Karpas-422 (cell line): Measurements from ENCODE around the gene LPP. TPM values are rescaled to one million over a fixed set of nuclear protein-coding genes. Genes with fewer than 3 reads are reported as not detected.
"Not testable (repeated sequence)": the region's sequence is repeated elsewhere in the genome, so short reads cannot be mapped to it uniquely, and the experiment has no call there.

Experiments
- DNase-seq: peaks from one replicate; pipeline ENCODE4 v3.0.0-alpha.2; 2015
- H2AFZ ChIP-seq: fragments of 200-600 bp; sonication (generic); 2 replicates; pipeline ENCODE4 v1.6.1; 2014; ENCODE audit warnings: antibody characterized with exemption, low read length, mixed read lengths
- H3K27ac ChIP-seq: fragments of 200-600 bp; sonication (generic); 2 replicates; pipeline ENCODE4 v1.5.1; 2014; ENCODE audit warnings: mild to moderate bottlenecking, low read length, moderate library complexity
- H3K27me3 ChIP-seq: fragments of 200-600 bp; sonication (generic); 2 replicates; pipeline ENCODE4 v1.6.1; 2014; ENCODE audit warnings: low read length, mixed read lengths
- H3K36me3 ChIP-seq: fragments of 200-600 bp; sonication (generic); 2 replicates; pipeline ENCODE4 v1.6.1; 2014; ENCODE audit warnings: low read length, mixed read lengths; ENCODE audit not compliant: insufficient read depth
- H3K4me1 ChIP-seq: fragments of 200-600 bp; sonication (generic); 2 replicates; pipeline ENCODE4 v1.6.1; 2014; ENCODE audit warnings: mild to moderate bottlenecking, low read length, mixed read lengths
- H3K4me2 ChIP-seq: fragments of 200-600 bp; sonication (generic); 2 replicates; pipeline ENCODE4 v1.6.1; 2014; ENCODE audit warnings: low read length, low read depth, mild to moderate bottlenecking; ENCODE audit not compliant: poor library complexity, severe bottlenecking
- H3K4me3 ChIP-seq: fragments of 200-600 bp; sonication (generic); 2 replicates; pipeline ENCODE4 v1.5.1; 2014; ENCODE audit warnings: mild to moderate bottlenecking, antibody characterized with exemption, low read length, mixed read lengths
- H3K79me2 ChIP-seq: fragments of 200-600 bp; sonication (generic); 2 replicates; pipeline ENCODE4 v1.6.1; 2014; ENCODE audit warnings: mild to moderate bottlenecking, low read length, mixed read lengths
- H3K9ac ChIP-seq: fragments of 200-600 bp; sonication (generic); 2 replicates; pipeline ENCODE4 v1.6.0; 2014; ENCODE audit warnings: low read length
- H3K9me2 ChIP-seq: fragments of 200-600 bp; sonication (generic), shearing (Covaris generic); replicated peaks from 2 replicates; pipeline ENCODE4 v1.6.0; 2014; ENCODE audit warnings: mild to moderate bottlenecking, low read length, moderate library complexity; ENCODE audit not compliant: insufficient read depth
- H3K9me3 ChIP-seq: fragments of 300-700, 200-600 bp; sonication (generic); 2 replicates; pipeline ENCODE4 v1.6.1; 2014; ENCODE audit warnings: low read length, mixed read lengths
- H4K20me1 ChIP-seq: fragments of 200-600 bp; sonication (generic); 2 replicates; pipeline ENCODE4 v1.6.1; 2014; ENCODE audit warnings: mild to moderate bottlenecking, antibody characterized with exemption, low read length, low read depth; ENCODE audit not compliant: insufficient read depth
- total RNA-seq: library from RNA; depleted of rRNA; stranded (reverse); fragments of >200 nt; shearing (Covaris generic); gene quantifications from 2 replicates; pipeline ENCODE4 v1.2.3, GENCODE V29; 2014; ENCODE audit warnings: low replicate concordance

The LPP gene
- total RNA-seq, 1 experiment from 2014 or later = 88.5 TPM

GRCh38 chr3:188421836-188422540 is 268.0 kb downstream of the LPP start:
- Histone ChIP-seq H3K4me3 (peak overlapping the region; percentile 10; the same call in 1 of the 2 replicates), H3K4me1 (peaks cover 41% of the 10 kb centered on the region), H3K9me2 (no peaks in the 10 kb centered on the region), H3K36me3 (no peaks in the 10 kb centered on the region), H3K9ac (peak overlapping the region; percentile 13), H2AFZ (no peak overlapping the region), H3K27ac (peak overlapping the region; percentile 49), H4K20me1 (no peaks in the 10 kb centered on the region), H3K9me3 (no peaks in the 10 kb centered on the region), H3K79me2 (no peaks in the 10 kb centered on the region), H3K27me3 (no peaks in the 10 kb centered on the region), H3K4me2 (peak overlapping the region; percentile 46)
- peak; percentile 88 for DNase-seq

GRCh38 chr3:188427981-188428380 is 274.0 kb downstream of the LPP start:
- not testable (repeated sequence) for H3K4me3 ChIP-seq, H3K4me1 ChIP-seq, H3K9ac ChIP-seq, H3K9me3 ChIP-seq, H3K79me2 ChIP-seq, H3K4me2 ChIP-seq, H4K20me1 ChIP-seq, DNase-seq, H3K9me2 ChIP-seq, H3K36me3 ChIP-seq, H3K27me3 ChIP-seq, H2AFZ ChIP-seq, H3K27ac ChIP-seq

GRCh38 chr3:188431040-188431439 is 277.1 kb downstream of the LPP start:
- no peaks in the 10 kb centered on the region for H3K9me3 ChIP-seq
- H3K9me2 ChIP-seq = no peaks in the 10 kb centered on the region
- H3K27me3 ChIP-seq = no peaks in the 10 kb centered on the region
- H3K4me1 ChIP-seq = peaks cover 5% of the 10 kb centered on the region; the same call in 1 of the 2 replicates
- H3K36me3 ChIP-seq = no peaks in the 10 kb centered on the region
- no peak for DNase-seq
- no peak overlapping the region for H3K4me2 ChIP-seq
- H3K79me2 ChIP-seq = no peaks in the 10 kb centered on the region
- no peak overlapping the region for H3K27ac ChIP-seq
- no peaks in the 10 kb centered on the region for H4K20me1 ChIP-seq
- H3K9ac ChIP-seq = no peak overlapping the region
- no peak overlapping the region for H3K4me3 ChIP-seq
- H2AFZ ChIP-seq = no peak overlapping the region

GRCh38 chr3:188431553-188431952 is 277.6 kb downstream of the LPP start:
- H3K27ac ChIP-seq = no peak overlapping the region
- no peaks in the 10 kb centered on the region for H3K36me3 ChIP-seq
- peaks cover 5% of the 10 kb centered on the region; the same call in 1 of the 2 replicates for H3K4me1 ChIP-seq
- DNase-seq = no peak
- H2AFZ ChIP-seq = no peak overlapping the region
- no peaks in the 10 kb centered on the region for H4K20me1 ChIP-seq
- H3K9ac ChIP-seq = no peak overlapping the region
- no peaks in the 10 kb centered on the region for H3K9me3 ChIP-seq
- no peaks in the 10 kb centered on the region for H3K27me3 ChIP-seq
- no peak overlapping the region for H3K4me2 ChIP-seq
- no peaks in the 10 kb centered on the region for H3K79me2 ChIP-seq
- no peaks in the 10 kb centered on the region for H3K9me2 ChIP-seq
- no peak overlapping the region for H3K4me3 ChIP-seq

GRCh38 chr3:188432802-188433520 is 279.0 kb downstream of the LPP start:
- Histone ChIP-seq H3K9me2 (no peaks in the 10 kb centered on the region), H3K79me2 (no peaks in the 10 kb centered on the region), H3K36me3 (no peaks in the 10 kb centered on the region), H3K27ac (no peak overlapping the region), H2AFZ (no peak overlapping the region), H3K4me3 (no peak overlapping the region), H3K4me1 (peaks cover 5% of the 10 kb centered on the region; the same call in 1 of the 2 replicates), H4K20me1 (no peaks in the 10 kb centered on the region), H3K9ac (no peak overlapping the region), H3K4me2 (no peak overlapping the region), H3K27me3 (no peaks in the 10 kb centered on the region), H3K9me3 (no peaks in the 10 kb centered on the region)
- DNase-seq = no peak

GRCh38 chr3:188433521-188434150 is 279.7 kb downstream of the LPP start:
- Histone ChIP-seq H3K4me2 (no peak overlapping the region), H3K4me1 (peaks cover 8% of the 10 kb centered on the region), H2AFZ (no peak overlapping the region), H3K9ac (no peak overlapping the region), H3K4me3 (no peak overlapping the region), H3K9me2 (no peaks in the 10 kb centered on the region), H3K27ac (no peak overlapping the region), H4K20me1 (no peaks in the 10 kb centered on the region), H3K79me2 (no peaks in the 10 kb centered on the region), H3K9me3 (no peaks in the 10 kb centered on the region), H3K27me3 (no peaks in the 10 kb centered on the region), H3K36me3 (no peaks in the 10 kb centered on the region)
- DNase-seq = no peak

GRCh38 chr3:188434594-188434993 is 280.6 kb downstream of the LPP start:
- H3K27ac ChIP-seq = no peak overlapping the region
- H3K36me3 ChIP-seq = no peaks in the 10 kb centered on the region
- no peak overlapping the region for H3K4me2 ChIP-seq
- H3K4me3 ChIP-seq = no peak overlapping the region
- no peaks in the 10 kb centered on the region for H3K27me3 ChIP-seq
- H2AFZ ChIP-seq = no peak overlapping the region
- H3K79me2 ChIP-seq = no peaks in the 10 kb centered on the region
- H4K20me1 ChIP-seq = no peaks in the 10 kb centered on the region
- H3K9me2 ChIP-seq = no peaks in the 10 kb centered on the region
- DNase-seq = no peak
- H3K9ac ChIP-seq = no peak overlapping the region
- no peaks in the 10 kb centered on the region for H3K9me3 ChIP-seq
- H3K4me1 ChIP-seq = peaks cover 17% of the 10 kb centered on the region

- Histone ChIP-seq H3K27ac (no peak overlapping the region), H3K27me3 (no peaks in the 10 kb centered on the region), H3K36me3 (no peaks in the 10 kb centered on the region), H3K4me2 (no peak overlapping the region), H2AFZ (no peak overlapping the region), H3K9me2 (no peaks in the 10 kb centered on the region), H3K4me3 (no peak overlapping the region), H4K20me1 (no peaks in the 10 kb centered on the region; the same call in 1 of the 2 replicates), H3K4me1 (peaks cover 23% of the 10 kb centered on the region), H3K79me2 (no peaks in the 10 kb centered on the region), H3K9ac (no peak overlapping the region), H3K9me3 (no peaks in the 10 kb centered on the region)
- DNase-seq = no peak
These were observed 281.3 kb downstream of the LPP start for GRCh38 chr3:188435266-188435665.
